Amygdala (tissue), 56 donors: ENCODE data around the gene FAM83C.

Source experiments
- DNase-seq, 56 donors: peaks; one replicate each; lab custom pipeline; 2025; lab: John Stamatoyannopoulos, UW

FAM83C gene

GRCh38 chr20:35286077-35286898 lies 5.9 kb downstream of the FAM83C start:
- no peak for DNase-seq

- no peak for DNase-seq
These were observed 6.5 kb downstream of the FAM83C start for GRCh38 chr20:35285806-35286076.

GRCh38 chr20:35284992-35285805 lies 7.0 kb downstream of the FAM83C start:
- peak in 3 of 56 donors; percentile 37 to 50 (median 41) for DNase-seq

- DNase-seq: peak in 54 of 56 donors; percentile 18 to 81 (median 65)
These were observed 7.8 kb downstream of the FAM83C start, which contains the start of gene EIF6 for GRCh38 chr20:35284267-35284991. TSS of gene EIF6 (minus strand) at chr20:35284772. CDS start at chr20:35284487, 285 bp downstream.

GRCh38 chr20:35283441-35284266 lies 8.6 kb downstream of the FAM83C start:
- peak in 1 of 56 donors; percentile 38 for DNase-seq

- DNase-seq: no peak
These were observed 10.6 kb downstream of the FAM83C start for GRCh38 chr20:35281506-35282101.

- DNase-seq: no peak
These were observed 11.7 kb downstream of the FAM83C start for GRCh38 chr20:35280523-35280922.

- no peak for DNase-seq
These were observed 12.6 kb downstream of the FAM83C start for GRCh38 chr20:35279533-35280174.

DNA sequence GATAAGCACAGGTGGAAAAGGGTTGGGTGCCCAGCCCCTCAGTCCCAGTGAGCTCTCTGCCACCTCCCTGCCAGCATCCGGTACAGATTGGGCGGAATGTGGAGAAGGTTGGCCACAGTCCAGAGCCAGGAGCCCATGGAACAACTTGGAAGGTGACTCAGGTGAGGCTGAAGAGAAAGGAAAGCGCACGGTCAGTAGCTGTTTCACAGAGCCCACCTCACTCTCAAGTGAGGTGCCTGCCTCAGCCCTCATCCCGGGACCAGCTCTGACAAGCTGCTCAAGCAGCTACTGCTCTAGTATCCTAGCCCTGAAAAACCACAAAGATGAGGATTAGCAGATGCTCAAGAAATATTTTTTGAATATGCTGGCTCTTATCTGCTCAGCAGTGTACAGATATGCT lies 13.2 kb downstream of the FAM83C start:
- no peak for DNase-seq

GRCh38 chr20:35277531-35278395 lies 14.5 kb downstream of the FAM83C start, which contains the start of gene MMP24OS:
TSS of gene MMP24OS (minus strand) at chr20:35278122. CDS start at chr20:35277929, 193 bp downstream.
- peak in 54 of 56 donors; percentile 39 to 91 (median 74) for DNase-seq

- DNase-seq: no peak
These were observed 15.1 kb downstream of the FAM83C start for GRCh38 chr20:35277127-35277526.

GRCh38 chr20:35276408-35276807 lies 15.8 kb downstream of the FAM83C start:
- no peak for DNase-seq

DNA sequence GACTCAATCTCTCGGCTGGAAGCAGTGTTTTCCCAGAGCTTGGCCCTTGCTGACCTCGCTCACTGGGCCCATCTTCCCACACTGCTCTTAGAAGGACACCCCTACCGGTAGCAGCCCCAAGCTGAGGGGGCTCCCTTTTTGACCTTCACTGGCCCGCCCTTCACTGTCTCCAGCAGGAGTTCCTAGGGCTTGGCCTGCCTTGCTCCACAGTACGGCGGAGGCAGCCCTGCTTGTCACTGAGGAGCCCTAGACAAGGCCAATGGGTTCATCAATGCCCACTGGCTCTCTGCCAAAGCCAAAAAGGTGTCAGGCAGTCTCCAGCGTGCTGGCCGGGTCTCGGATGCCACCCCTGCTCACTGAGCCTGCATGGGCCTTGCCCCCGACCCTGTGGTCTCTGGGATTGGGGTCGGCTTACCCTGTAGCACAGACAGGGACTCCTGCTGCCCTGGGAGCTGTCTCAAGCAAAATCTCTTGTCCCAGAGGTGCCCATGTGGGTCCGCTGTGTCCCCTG lies 16.4 kb downstream of the FAM83C start:
- DNase-seq: no peak

GRCh38 chr20:35274172-35275092 lies 17.8 kb downstream of the FAM83C start:
- DNase-seq: no peak

DNA sequence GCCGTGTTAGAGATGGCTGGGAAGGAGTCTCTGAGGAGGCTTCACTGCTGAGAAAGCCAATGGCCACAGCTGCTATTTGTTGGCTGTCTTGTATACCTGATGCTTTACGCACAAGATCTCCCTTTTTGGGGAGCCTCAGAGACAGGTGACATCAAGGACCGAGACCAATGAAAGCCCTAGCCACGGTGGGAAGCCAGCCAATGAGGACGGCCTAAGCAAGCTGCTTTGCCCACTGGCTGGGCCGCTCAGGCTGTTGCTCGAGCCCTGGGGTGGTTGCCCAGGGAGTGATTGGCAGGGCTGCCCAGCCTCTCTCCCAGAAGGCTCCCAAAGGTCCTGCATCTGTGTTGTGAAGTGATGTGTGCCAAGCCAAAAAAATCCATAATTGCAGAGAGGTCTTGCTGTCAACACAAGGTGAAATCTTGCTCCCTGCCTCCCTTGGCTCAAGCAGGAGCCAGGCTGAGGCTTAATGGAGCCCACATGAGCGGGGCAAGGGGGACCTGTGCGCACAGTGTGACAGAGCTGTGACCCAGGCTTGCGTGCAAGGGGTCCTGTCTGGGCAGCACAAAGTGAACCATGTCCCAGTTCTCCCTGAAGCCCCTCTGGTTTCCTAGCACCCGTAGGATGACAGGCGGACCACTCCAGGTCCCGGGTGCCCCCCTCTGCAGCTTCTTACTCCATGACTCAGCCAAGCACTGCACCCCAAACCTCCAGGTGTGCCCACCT lies 18.6 kb downstream of the FAM83C start:
- DNase-seq: peak in 42 of 56 donors; percentile 3 to 80 (median 51)

GRCh38 chr20:35271904-35272303 lies 20.3 kb downstream of the FAM83C start:
- no peak for DNase-seq
